ENCODE results near the gene HACD3. TPM values are rescaled to one million over a fixed set of nuclear protein-coding genes. Genes with fewer than 3 reads are reported as not detected.

HACD3 gene
- total and polyA plus RNA-seq, 2 experiments from 2014 or later = 127 to 171 TPM

GRCh38 chr15:65509321-65509720 is 20.9 kb upstream of the HACD3 start:
- TF ChIP-seq, protein P1, sequence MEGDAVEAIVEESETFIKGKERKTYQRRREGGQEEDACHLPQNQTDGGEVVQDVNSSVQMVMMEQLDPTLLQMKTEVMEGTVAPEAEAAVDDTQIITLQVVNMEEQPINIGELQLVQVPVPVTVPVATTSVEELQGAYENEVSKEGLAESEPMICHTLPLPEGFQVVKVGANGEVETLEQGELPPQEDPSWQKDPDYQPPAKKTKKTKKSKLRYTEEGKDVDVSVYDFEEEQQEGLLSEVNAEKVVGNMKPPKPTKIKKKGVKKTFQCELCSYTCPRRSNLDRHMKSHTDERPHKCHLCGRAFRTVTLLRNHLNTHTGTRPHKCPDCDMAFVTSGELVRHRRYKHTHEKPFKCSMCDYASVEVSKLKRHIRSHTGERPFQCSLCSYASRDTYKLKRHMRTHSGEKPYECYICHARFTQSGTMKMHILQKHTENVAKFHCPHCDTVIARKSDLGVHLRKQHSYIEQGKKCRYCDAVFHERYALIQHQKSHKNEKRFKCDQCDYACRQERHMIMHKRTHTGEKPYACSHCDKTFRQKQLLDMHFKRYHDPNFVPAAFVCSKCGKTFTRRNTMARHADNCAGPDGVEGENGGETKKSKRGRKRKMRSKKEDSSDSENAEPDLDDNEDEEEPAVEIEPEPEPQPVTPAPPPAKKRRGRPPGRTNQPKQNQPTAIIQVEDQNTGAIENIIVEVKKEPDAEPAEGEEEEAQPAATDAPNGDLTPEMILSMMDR (IDR thresholded peaks at IDR 0.05; ENCODE audit: poor library complexity) = no peak
- no peak for TF ChIP-seq EZH2phosphoT487 (IDR thresholded peaks at IDR 0.05; ENCODE audit: low read depth, severe bottlenecking, unreplicated experiment)
- TF ChIP-seq EZH2 (IDR thresholded peaks at IDR 0.05; ENCODE audit: borderline replicate concordance) = no peak
- peaks cover 27% of the 10 kb centered on the region for H3K79me2 ChIP-seq
- 96% methylated on average over 2 of the region's 2 CpGs for WGBS (ENCODE audit: low lambda C conversion rate, missing lambda C conversion rate)
- no peak overlapping the region for H3K27ac ChIP-seq
- no peaks in the 10 kb centered on the region for H3K9me3 ChIP-seq (ENCODE audit: low read depth)
- H3K4me2 ChIP-seq = no peak overlapping the region
- H3K36me3 ChIP-seq (replicated peaks; ENCODE audit: insufficient read depth, low read depth) = peaks cover 4% of the 10 kb centered on the region
- no peak for DNase-seq (ENCODE audit: low spot score)
- no peaks in the 10 kb centered on the region for H3K4me1 ChIP-seq (ENCODE audit: insufficient read depth)
- H2AFZ ChIP-seq = no peak overlapping the region
- H3K27me3 ChIP-seq = no peaks in the 10 kb centered on the region
- H4K20me1 ChIP-seq (ENCODE audit: insufficient read depth, poor library complexity, severe bottlenecking) = no peaks in the 10 kb centered on the region
- H3K9me2 ChIP-seq (replicated peaks; ENCODE audit: insufficient read depth) = no peaks in the 10 kb centered on the region
- H3K4me3 ChIP-seq = no peak overlapping the region

- peaks cover 8% of the 10 kb centered on the region for H3K4me1 ChIP-seq (ENCODE audit: insufficient read depth)
- H3K4me2 ChIP-seq = no peak overlapping the region
- no peak overlapping the region for H3K27ac ChIP-seq
- no peak for DNase-seq (ENCODE audit: low spot score)
- H3K9me3 ChIP-seq (ENCODE audit: low read depth) = no peaks in the 10 kb centered on the region
- peaks cover 19% of the 10 kb centered on the region for H4K20me1 ChIP-seq (ENCODE audit: insufficient read depth, poor library complexity, severe bottlenecking)
- H3K79me2 ChIP-seq = peaks cover 53% of the 10 kb centered on the region
- H2AFZ ChIP-seq = no peak overlapping the region
- no peaks in the 10 kb centered on the region for H3K36me3 ChIP-seq (replicated peaks; ENCODE audit: insufficient read depth, low read depth)
- H3K27me3 ChIP-seq = no peaks in the 10 kb centered on the region
- no peak overlapping the region for H3K4me3 ChIP-seq
- TF ChIP-seq EZH2 (IDR thresholded peaks at IDR 0.05; ENCODE audit: borderline replicate concordance) = no peak
- no peak for TF ChIP-seq EZH2phosphoT487 (IDR thresholded peaks at IDR 0.05; ENCODE audit: low read depth, severe bottlenecking, unreplicated experiment)
- TF ChIP-seq, protein P1 (IDR thresholded peaks at IDR 0.05; ENCODE audit: poor library complexity) = no peak
- H3K9me2 ChIP-seq (replicated peaks; ENCODE audit: insufficient read depth) = no peaks in the 10 kb centered on the region
- 93% methylated on average over 5 of the region's 5 CpGs for WGBS (ENCODE audit: low lambda C conversion rate, missing lambda C conversion rate)
Measured at GRCh38 chr15:65512189-65512588, 18.1 kb upstream of the HACD3 start.

- Histone ChIP-seq H3K36me3 (replicated peaks; ENCODE audit: insufficient read depth, low read depth) (no peaks in the 10 kb centered on the region), H3K4me1 (ENCODE audit: insufficient read depth) (peaks cover 8% of the 10 kb centered on the region), H4K20me1 (ENCODE audit: insufficient read depth, poor library complexity, severe bottlenecking) (peaks cover 19% of the 10 kb centered on the region), H2AFZ (no peak overlapping the region), H3K4me3 (no peak overlapping the region), H3K79me2 (peaks cover 53% of the 10 kb centered on the region), H3K4me2 (no peak overlapping the region), H3K9me2 (replicated peaks; ENCODE audit: insufficient read depth) (no peaks in the 10 kb centered on the region), H3K27me3 (no peaks in the 10 kb centered on the region), H3K27ac (no peak overlapping the region), H3K9me3 (ENCODE audit: low read depth) (no peaks in the 10 kb centered on the region)
- DNase-seq (ENCODE audit: low spot score) = no peak
- WGBS (ENCODE audit: low lambda C conversion rate, missing lambda C conversion rate) = 83% methylated on average over 10 of the region's 10 CpGs
- no peak for TF ChIP-seq EZH2phosphoT487 (IDR thresholded peaks at IDR 0.05; ENCODE audit: low read depth, severe bottlenecking, unreplicated experiment)
Measured at GRCh38 chr15:65512807-65513416, 17.4 kb upstream of the HACD3 start.

- peak; percentile 97 for DNase-seq (ENCODE audit: low spot score)
- Histone ChIP-seq H3K4me2 (peak within 1 kb of the TSS; percentile 92), H3K9me3 (ENCODE audit: low read depth) (no peaks in the 10 kb centered on the region), H3K27ac (peak within 1 kb of the TSS; percentile 93), H3K4me1 (ENCODE audit: insufficient read depth) (peaks cover 8% of the 10 kb centered on the region), H2AFZ (peak within 1 kb of the TSS; percentile 78), H3K9me2 (replicated peaks; ENCODE audit: insufficient read depth) (no peaks in the 10 kb centered on the region), H3K36me3 (replicated peaks; ENCODE audit: insufficient read depth, low read depth) (no peaks in the 10 kb centered on the region), H3K27me3 (no peaks in the 10 kb centered on the region), H3K4me3 (peak within 1 kb of the TSS; percentile 95), H3K79me2 (peaks cover 36% of the 10 kb centered on the region), H4K20me1 (ENCODE audit: insufficient read depth, poor library complexity, severe bottlenecking) (peaks cover 19% of the 10 kb centered on the region)
- TF ChIP-seq, protein P1 (IDR thresholded peaks at IDR 0.05; ENCODE audit: poor library complexity) = peak; percentile 99
- TF ChIP-seq EZH2phosphoT487 (IDR thresholded peaks at IDR 0.05; ENCODE audit: low read depth, severe bottlenecking, unreplicated experiment) = no peak
- TF ChIP-seq EZH2 (IDR thresholded peaks at IDR 0.05; ENCODE audit: borderline replicate concordance) = no peak
- under 1% methylated on average over 68 of the region's 75 CpGs for WGBS (ENCODE audit: low lambda C conversion rate, missing lambda C conversion rate)
Measured at GRCh38 chr15:65516997-65517865, 13.0 kb upstream of the HACD3 start, which contains the start of gene DPP8. DPP8 (minus strand) TSS chr15:65517689; CDS start chr15:65512553, 5,136 bp downstream.
